B cell (primary cell): ENCODE results near the gene SH3GL3. TPM values are rescaled to one million over a fixed set of nuclear protein-coding genes. Genes with fewer than 3 reads are reported as not detected.

Source experiments
- ATAC-seq: fragments of 200-7000 bp; cut with Tn5 transposase; one replicate; pipeline ENCODE4 v1.10.0; 2021; ENCODE audit warnings: low read depth, mild to moderate bottlenecking, moderate number of reproducible peaks, moderate library complexity
- CTCF ChIA-PET: fragments of 350-600 bp; sonication (Branson Sonifier 250); formaldehyde crosslinking; loops from one replicate; lab custom pipeline; 2021; ENCODE audit warnings: antibody characterized with exemption, inconsistent platforms; lab: Charles Lee
- POLR2A ChIA-PET: fragments of 350-600 bp; sonication (Branson Sonifier 250); formaldehyde crosslinking; loops from one replicate; lab custom pipeline; 2021; ENCODE audit warnings: antibody characterized with exemption; lab: Charles Lee
- DNase-seq: peaks from one replicate; pipeline ENCODE4 v3.0.0; 2013
- H2AFZ ChIP-seq: 2 replicates; pipeline ENCODE4 v1.6.1; 2012; ENCODE audit warnings: mild to moderate bottlenecking, low read depth, low read length; ENCODE audit not compliant: insufficient read depth, poor library complexity, severe bottlenecking
- H3K27ac ChIP-seq, 2 donors: 1 replicate in 1 of 2; 2 replicates in 1 of 2; pipeline ENCODE4 v1.5.1; 2012 to 2013; ENCODE audit warnings: low read length in 2 of 2, mild to moderate bottlenecking in 2 of 2, moderate library complexity in 1 of 2
- H3K27me3 ChIP-seq, 4 experiments: fragments of 200-600 bp in 1 of 4; sonication (generic) in 1 of 4; replicated peaks in 1 of 4; 1 replicate in 2 of 4; 2 replicates in 2 of 4; pipeline versions ENCODE4 v1.6.1 to v1.7.0; 2013 to 2016; ENCODE audit warnings: low read length in 3 of 4, mild to moderate bottlenecking in 2 of 4, mixed read lengths in 1 of 4, moderate library complexity in 1 of 4; ENCODE audit not compliant: insufficient read depth in 4 of 4, control insufficient read depth in 3 of 4; ENCODE audit errors: control extremely low read depth in 1 of 4
- H3K36me3 ChIP-seq, 2 experiments: replicated peaks in 1 of 2; 1 replicate in 1 of 2; 2 replicates in 1 of 2; pipeline versions ENCODE4 v1.6.1 to v1.7.1; 2013; ENCODE audit warnings: low read length in 1 of 2; ENCODE audit not compliant: insufficient read depth in 2 of 2, control insufficient read depth in 1 of 2; ENCODE audit errors: control extremely low read depth in 1 of 2, extremely low read depth in 1 of 2
- H3K4me1 ChIP-seq, 2 donors: fragments of 200-600 bp in 1 of 2; sonication (generic) in 1 of 2; 1 replicate in 1 of 2; 2 replicates in 1 of 2; pipeline versions ENCODE4 v1.5.1 to v1.6.1; 2013 to 2017; ENCODE audit warnings: low read length in 2 of 2; ENCODE audit not compliant: control insufficient read depth in 2 of 2, insufficient read depth in 2 of 2
- H3K4me2 ChIP-seq: replicated peaks from 2 replicates; pipeline ENCODE3; 2012; ENCODE audit warnings: mild to moderate bottlenecking, low read depth, low read length; ENCODE audit not compliant: poor library complexity, severe bottlenecking
- H3K4me3 ChIP-seq, 5 experiments: fragments of 200-600 bp in 1 of 5; sonication (generic) in 1 of 5; 1 replicate in 3 of 5; 2 replicates in 2 of 5; pipeline versions ENCODE4 v1.5.1 to v1.7.0; 2011 to 2016; ENCODE audit warnings: low read length in 4 of 5, mild to moderate bottlenecking in 4 of 5, low read depth in 2 of 5, control low read depth in 1 of 5, moderate library complexity in 1 of 5; ENCODE audit not compliant: insufficient read depth in 1 of 5; ENCODE audit errors: control extremely low read depth in 1 of 5, extremely low read depth in 1 of 5
- H3K79me2 ChIP-seq: fragments of 200-600 bp; sonication (generic); one replicate; pipeline ENCODE4 v1.6.0; 2016; ENCODE audit warnings: low read length; ENCODE audit not compliant: control insufficient read depth, insufficient read depth
- H3K9ac ChIP-seq: fragments of 200-600 bp; sonication (generic); 2 replicates; pipeline ENCODE4 v1.6.1; 2017; ENCODE audit warnings: mild to moderate bottlenecking, low read length, moderate library complexity
- H3K9me3 ChIP-seq, 3 donors: one replicate each; pipeline versions ENCODE4 v1.6.1 to v1.7.1; 2013; ENCODE audit warnings: low read length in 2 of 3; ENCODE audit not compliant: control insufficient read depth in 2 of 3, insufficient read depth in 1 of 3; ENCODE audit errors: control extremely low read depth in 1 of 3
- H4K20me1 ChIP-seq: 2 replicates; pipeline ENCODE4 v1.6.0; 2012; ENCODE audit warnings: mild to moderate bottlenecking, low read length; ENCODE audit not compliant: insufficient read depth, control insufficient read depth, poor library complexity, severe bottlenecking
- H3K27ac Mint-ChIP-seq: one replicate; pipeline ENCODE4 v1.8.0; 2021; ENCODE audit warnings: mixed read lengths
- H3K27me3 Mint-ChIP-seq: one replicate; pipeline ENCODE4 v1.8.0; 2021; ENCODE audit warnings: mixed read lengths
- H3K4me1 Mint-ChIP-seq: one replicate; pipeline ENCODE4 v1.8.0; 2021; ENCODE audit warnings: mixed read lengths
- H3K4me3 Mint-ChIP-seq: one replicate; pipeline ENCODE4 v1.8.0; 2021; ENCODE audit warnings: mixed read lengths
- H3K9me3 Mint-ChIP-seq: one replicate; pipeline ENCODE4 v1.8.0; 2022; ENCODE audit warnings: mixed read lengths; ENCODE audit not compliant: insufficient read depth
- CTCF ChIP-seq: fragments of 200-600 bp; IDR thresholded peaks from one replicate; pipeline ENCODE4 v1.8.0; 2022; ENCODE audit warnings: antibody characterized with exemption, mild to moderate bottlenecking
- EZH2 ChIP-seq: IDR thresholded peaks from 2 replicates; pipeline ENCODE4 v1.6.1; 2012; ENCODE audit warnings: borderline replicate concordance, low read depth, mild to moderate bottlenecking, moderate library complexity, low read length; ENCODE audit not compliant: insufficient read depth, poor library complexity, severe bottlenecking
- WGBS: methylation state at CpG from one replicate; pipeline ENCODE4 v1.1.5; 2013; ENCODE audit warnings: missing lambda C conversion rate; ENCODE audit not compliant: insufficient coverage; 5-methylcytosine and 5-hydroxymethylcytosine counted together
- intact Hi-C: fragments of 100-400 bp; cut with micrococcal nuclease; formaldehyde crosslinking; loops from one replicate; pipeline ENCODE4 v1.10.0; 2022
- polyA plus RNA-seq: library from polyadenylated mRNA; depleted of rRNA; stranded (reverse); fragments of >200 nt; gene quantifications from 2 replicates; pipeline ENCODE4 v1.2.3, GENCODE V29; 2012
- total RNA-seq, 2 donors: library from RNA; stranded (reverse); fragments of 120-200 nt in 1 of 2; gene quantifications; 1 replicate in 1 of 2; 2 replicates in 1 of 2; pipeline versions ENCODE4 v1.2.3 to v1.2.4, GENCODE V29; 2013 to 2022

SH3GL3 gene
- total and polyA plus RNA-seq, 2 donors (not counting 1 experiment from before 2014, with no cell fraction given), result not detected

DNA sequence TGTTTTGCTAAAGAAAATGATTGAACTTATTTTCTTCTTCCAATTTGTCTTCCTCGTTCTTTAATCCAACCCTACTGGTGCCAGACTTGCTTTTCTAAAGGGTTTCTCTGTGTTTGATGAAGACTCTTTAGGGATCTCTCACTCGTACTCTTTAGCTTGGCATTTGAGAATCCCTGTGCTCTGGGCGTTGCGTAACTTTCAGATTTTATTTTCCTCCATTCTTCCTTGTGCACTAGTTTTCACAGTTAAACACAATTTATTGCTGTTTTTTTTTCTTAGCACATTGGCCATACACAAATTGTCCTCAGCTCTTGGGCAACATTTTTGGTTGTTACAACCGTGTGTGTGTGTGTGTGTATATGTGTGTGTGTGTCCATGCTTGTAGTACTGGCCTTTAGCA lies 111.0 kb downstream of the SH3GL3 start:
- CTCF ChIA-PET, result no interaction called here
- Histone ChIP-seq H3K36me3 (no peaks in the 10 kb centered on the region), H3K9ac (no peak overlapping the region), H3K79me2 (no peaks in the 10 kb centered on the region), H3K4me2 (no peak overlapping the region), H3K27me3 (no peaks in the 10 kb centered on the region), H3K9me3 (no peaks in the 10 kb centered on the region), H3K4me1 (no peaks in the 10 kb centered on the region), H2AFZ (no peak overlapping the region), H3K4me3 (no peak overlapping the region), H3K27ac (no peak overlapping the region), H4K20me1 (no peaks in the 10 kb centered on the region)
- no peaks in the 10 kb centered on the region for H3K4me1 Mint-ChIP-seq
- no peaks in the 10 kb centered on the region for H3K9me3 Mint-ChIP-seq
- 93% methylated on average over 2 of the region's 5 CpGs for WGBS
- POLR2A ChIA-PET, result no interaction called here
- H3K27ac Mint-ChIP-seq, result no peak overlapping the region
- no peak for ATAC-seq
- no peak for DNase-seq
- intact Hi-C loops, result loop anchor here (10.0 kb wide), 1 partner anchor 313 kb away; no protein-coding TSS in a partner anchor
- H3K27me3 Mint-ChIP-seq, result peaks cover 20% of the 10 kb centered on the region
- H3K4me3 Mint-ChIP-seq, result no peak overlapping the region
- TF ChIP-seq CTCF (no peak), EZH2 (no peak)

DNA sequence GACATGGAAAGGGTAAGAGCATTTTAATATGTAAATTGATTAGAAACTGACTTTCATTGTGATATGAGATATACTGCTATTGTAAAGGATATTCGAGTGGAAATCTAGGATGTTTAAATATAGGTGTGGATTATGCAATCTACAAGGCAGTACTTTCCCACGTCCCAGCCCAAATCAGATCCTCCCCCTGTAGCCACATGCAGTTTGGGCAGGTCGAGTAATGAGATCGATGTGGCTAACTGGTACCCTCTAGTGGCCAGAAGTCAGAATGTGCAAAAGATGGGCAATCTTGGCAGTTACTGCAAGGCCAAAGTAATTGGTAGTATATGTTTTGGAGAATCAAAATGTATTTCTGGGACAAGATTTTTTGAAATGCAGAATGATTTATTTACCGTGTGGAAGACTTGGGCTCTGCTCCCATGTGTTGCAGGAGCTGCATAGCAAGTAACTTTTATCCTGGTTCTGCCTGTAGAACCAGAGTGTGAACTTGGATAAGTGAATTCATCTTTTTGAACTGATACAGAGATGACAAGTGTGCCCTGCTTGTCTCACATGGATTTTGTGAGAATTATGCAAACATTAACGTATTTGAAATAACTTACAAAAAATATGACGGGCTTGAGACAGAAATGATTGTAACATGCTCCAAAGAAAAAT lies 112.3 kb downstream of the SH3GL3 start:
- Histone ChIP-seq H3K27me3 (no peaks in the 10 kb centered on the region), H3K27ac (no peak overlapping the region), H3K9ac (no peak overlapping the region), H3K4me1 (no peaks in the 10 kb centered on the region), H3K36me3 (no peaks in the 10 kb centered on the region), H2AFZ (no peak overlapping the region), H3K4me3 (no peak overlapping the region), H3K4me2 (no peak overlapping the region), H4K20me1 (no peaks in the 10 kb centered on the region), H3K9me3 (no peaks in the 10 kb centered on the region), H3K79me2 (no peaks in the 10 kb centered on the region)
- TF ChIP-seq EZH2 (no peak), CTCF (peak; percentile 86)
- ATAC-seq (peak; percentile 31), DNase-seq (peak; percentile 44)
- WGBS, result 0% methylated on average over 2 of the region's 7 CpGs
- Mint-ChIP-seq H3K4me3 (no peak overlapping the region), H3K27ac (no peak overlapping the region), H3K9me3 (no peaks in the 10 kb centered on the region), H3K27me3 (peaks cover 20% of the 10 kb centered on the region), H3K4me1 (no peaks in the 10 kb centered on the region)
- ChIA-PET POLR2A (no interaction called here), CTCF (interaction anchor here (1.4 to 2.6 kb wide), 4 partner anchors 14 to 311 kb away, joined by 3 to 10 read pairs (median 4); no protein-coding TSS in a partner anchor)
- intact Hi-C loops, result loop anchor here (10.0 kb wide), 1 partner anchor 315 kb away; no protein-coding TSS in a partner anchor
